K562 (cell line): Measurements from ENCODE around the gene ZNF366. TPM values are rescaled to one million over a fixed set of nuclear protein-coding genes. Genes with fewer than 3 reads are reported as not detected.

ENCODE experiments used
- ADNP ChIP-seq: fragments of 200-800 bp; sonication (Bioruptor generic); IDR thresholded peaks from 2 replicates; pipeline ENCODE4 v1.6.1; 2016; ENCODE audit warnings: missing genetic modification characterization, missing compliant biosample characterization
- ATF1 ChIP-seq, 2 experiments: fragments of 450-650 bp in 1 of 2; IDR thresholded peaks; 2 replicates each; pipeline ENCODE4 v1.6.1; 2016; ENCODE audit warnings: missing compliant biosample characterization in 1 of 2, missing genetic modification characterization in 1 of 2
- CHAMP1 ChIP-seq: fragments of 450-650 bp; IDR thresholded peaks from 2 replicates; pipeline ENCODE4 v1.6.1; 2016; ENCODE audit warnings: mild to moderate bottlenecking
- CHCHD3 ChIP-seq: fragments of 250-450 bp; sonication (Bioruptor Pico); IDR thresholded peaks from 2 replicates; pipeline ENCODE4 v2.1.2; 2022; ENCODE audit warnings: mild to moderate bottlenecking
- CTBP1 ChIP-seq: fragments of 450-650 bp; IDR thresholded peaks from 2 replicates; pipeline ENCODE4 v1.6.1; 2016; ENCODE audit warnings: borderline replicate concordance
- CTCFL ChIP-seq: IDR thresholded peaks from 2 replicates; pipeline ENCODE4 v1.6.1; 2011; ENCODE audit warnings: borderline replicate concordance, low read depth, mild to moderate bottlenecking, moderate library complexity, low read length; ENCODE audit not compliant: insufficient read depth, poor library complexity, severe bottlenecking
- DMBX1 ChIP-seq: fragments of 250-450 bp; sonication (Bioruptor Pico); IDR thresholded peaks from 2 replicates; pipeline ENCODE4 v1.8.0; 2022; ENCODE audit warnings: inconsistent platforms, mild to moderate bottlenecking, moderate library complexity, borderline replicate concordance
- E4F1 ChIP-seq: fragments of 250-450 bp; sonication (Bioruptor Pico); IDR thresholded peaks from 2 replicates; pipeline ENCODE4 v1.5.0; 2021; ENCODE audit warnings: mild to moderate bottlenecking, borderline replicate concordance
- EHMT2 ChIP-seq: fragments of 450-650 bp; IDR thresholded peaks from 2 replicates; pipeline ENCODE4 v1.6.1; 2018; ENCODE audit warnings: antibody characterized with exemption
- ETV6 ChIP-seq, 3 experiments: fragments of 150-350 bp in 1 of 3; sonication (generic) in 1 of 3; formaldehyde crosslinking in 1 of 3; IDR thresholded peaks; 2 replicates each; pipeline versions ENCODE4 v1.6.1 to v1.8.0; 2014 to 2022; ENCODE audit warnings: borderline replicate concordance in 2 of 3, low read depth in 2 of 3, antibody characterized with exemption in 1 of 3, low read length in 1 of 3, mild to moderate bottlenecking in 1 of 3, missing genetic modification reagents in 1 of 3
- FOS ChIP-seq: IDR thresholded peaks from 3 replicates; pipeline ENCODE4 v1.6.1; 2011; ENCODE audit not compliant: insufficient read length; ENCODE audit errors: extremely low read depth
- MAFF ChIP-seq: IDR thresholded peaks from 2 replicates; pipeline ENCODE4 v1.6.1; 2012; ENCODE audit warnings: low read length, improper control_type of control experiment
- POLR2G ChIP-seq: fragments of 200-400 bp; formaldehyde crosslinking; IDR thresholded peaks from 2 replicates; pipeline ENCODE4 v1.6.1; 2017; ENCODE audit warnings: low read depth, mild to moderate bottlenecking, antibody characterized with exemption, low read length, moderate library complexity
- POLR2H ChIP-seq: IDR thresholded peaks from 2 replicates; pipeline ENCODE4 v1.6.1; 2016; ENCODE audit warnings: missing genetic modification characterization, low read depth, mild to moderate bottlenecking, control low read depth, missing compliant biosample characterization, moderate library complexity
- PRMT5 ChIP-seq: sonication (generic); formaldehyde crosslinking; IDR thresholded peaks from 2 replicates; pipeline ENCODE4 v1.5.0; 2020; ENCODE audit warnings: missing genetic modification reagents
- SRSF1 ChIP-seq: fragments of 200-400 bp; formaldehyde crosslinking; IDR thresholded peaks from 2 replicates; pipeline ENCODE4 v1.6.1; 2017; ENCODE audit warnings: mild to moderate bottlenecking, low read depth, low read length, moderate library complexity
- TRIM24 ChIP-seq, 2 experiments: fragments of 450-650 bp; IDR thresholded peaks; 2 replicates each; pipeline ENCODE4 v1.6.1; 2016
- TSC22D4 ChIP-seq: fragments of 450-650 bp; IDR thresholded peaks from 2 replicates; pipeline ENCODE4 v1.6.1; 2016; ENCODE audit warnings: missing genetic modification characterization, missing biosample characterization, control low read depth
- ZKSCAN8 ChIP-seq: fragments of 200-800 bp; sonication (Bioruptor generic); IDR thresholded peaks from 2 replicates; pipeline ENCODE4 v1.6.1; 2016; ENCODE audit warnings: missing genetic modification characterization, missing compliant biosample characterization
- ZNF398 ChIP-seq: fragments of 250-450 bp; sonication (Bioruptor Pico); IDR thresholded peaks from 2 replicates; pipeline ENCODE4 v1.8.0; 2021; ENCODE audit warnings: moderate library complexity, mild to moderate bottlenecking, inconsistent platforms
- polyA plus RNA-seq, 8 experiments: library from polyadenylated mRNA; depleted of rRNA in 4 of 8; stranded (reverse) in 5 of 8; unstranded in 3 of 8; fragments of >200 nt; fragmentation: Nextera tagmentation in 2 of 8; fragmentation: Illumina TruSeq in 1 of 8; extraction: Ambion mirVana in 2 of 8; extraction: Trizol in 1 of 8; gene quantifications; 2 replicates each; pipeline versions ENCODE4 v1.2.1 to v1.2.3, GENCODE V29; 2011 to 2014; ENCODE audit warnings: inconsistent platforms in 1 of 8, missing spikeins in 1 of 8
- total RNA-seq, 7 experiments: library from RNA; depleted of rRNA in 6 of 7; stranded (reverse); fragments of >200 nt in 6 of 7; fragmentation: Illumina TruSeq in 2 of 7; extraction: Trizol in 2 of 7; gene quantifications; 2 replicates each; pipeline versions ENCODE4 v1.2.1 to v1.2.3, GENCODE V29; 2011 to 2021; ENCODE audit warnings: low replicate concordance in 1 of 7

Gene ZNF366
- total and polyA plus RNA-seq, 9 of the 15 experiments (the other 6 are each of a cell fraction or from before 2014, with no cell fraction given), result not detected

- no peak for TF ChIP-seq ZNF398 (CRISPR knock-in tag)
- TF ChIP-seq MAFF, result peak; percentile 57
- TF ChIP-seq ZKSCAN8, result peak; percentile 39; the same call in 1 of the 2 replicates
- no peak for TF ChIP-seq POLR2G
- 0 out of 2 replicates have a peak, but pooled peaks have one; percentile 66 for TF ChIP-seq ADNP (tag)
- no peak for TF ChIP-seq E4F1 (CRISPR knock-in tag)
- 0 out of 2 replicates have a peak, but pooled peaks have one; percentile 50 for TF ChIP-seq EHMT2
- TF ChIP-seq CTBP1, result no peak
- peak; percentile 34; the same call in 1 of the 2 replicates for TF ChIP-seq CHAMP1
- no peak for TF ChIP-seq FOS
- no peak for TF ChIP-seq CHCHD3 (CRISPR knock-in tag)
- TF ChIP-seq CTCFL, result no peak
- TF ChIP-seq DMBX1 (CRISPR knock-in tag), result 0 out of 2 replicates have a peak, but pooled peaks have one; percentile 38
- no peak for TF ChIP-seq TSC22D4 (tag)
- no peak for TF ChIP-seq ETV6 (IDR thresholded peaks at IDR 0.05; ENCODE audit: borderline replicate concordance in 1 of 2, low read depth in 2 of 2, low read length in 1 of 2)
- TF ChIP-seq ETV6 (CRISPR knock-in tag; IDR thresholded peaks at IDR 0.05; ENCODE audit: borderline replicate concordance), result no peak
- no peak for TF ChIP-seq SRSF1
- TF ChIP-seq POLR2H, result peak; percentile 76
- TF ChIP-seq PRMT5, result no peak
- no peak for TF ChIP-seq ATF1 (CRISPR knock-in tag; IDR thresholded peaks at IDR 0.05)
- no peak for TF ChIP-seq ATF1 (tag; IDR thresholded peaks at IDR 0.05)
- peak in 1 of 2 experiments; percentile 35; a peak in 1 of 4 replicates for TF ChIP-seq TRIM24 (IDR thresholded peaks at IDR 0.05)
Observed at GRCh38 chr5:72468606-72469005, 38.6 kb downstream of the ZNF366 start (continued).
